HG03575 (cell line): ENCODE results near the gene COL25A1.

ENCODE experiments used
- ATAC-seq: cut with Tn5 transposase; IDR thresholded peaks from one replicate; pipeline ENCODE4 v1.9.1; 2021; ENCODE audit not compliant: unreplicated experiment, insufficient number of reproducible peaks, low FRiP score; ENCODE audit errors: extremely low read depth

COL25A1 gene

GRCh38 chr4:109183931-109184490, 118.4 kb downstream of the COL25A1 start:
- ATAC-seq: no peak

GRCh38 chr4:109182696-109183095, 119.8 kb downstream of the COL25A1 start:
- ATAC-seq: no peak

DNA sequence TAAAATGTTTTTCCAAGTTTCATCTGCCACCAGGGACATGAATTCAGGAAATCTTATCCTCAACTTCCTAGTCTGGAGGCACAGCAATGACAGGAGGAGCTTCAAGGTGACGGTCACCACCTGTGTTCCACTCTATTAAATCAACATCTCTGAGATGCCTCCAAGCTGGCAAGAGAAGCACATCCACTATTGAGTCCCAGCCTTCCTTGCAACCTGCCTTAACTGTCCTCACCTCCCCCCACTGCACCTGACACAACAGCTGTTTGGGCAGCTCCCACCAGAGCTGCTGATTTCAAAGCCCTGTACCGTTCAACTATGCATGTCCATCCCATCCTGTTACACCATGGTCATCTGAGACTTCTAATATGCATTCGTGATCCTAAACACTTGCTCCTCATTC, 123.4 kb downstream of the COL25A1 start:
- ATAC-seq: no peak

DNA sequence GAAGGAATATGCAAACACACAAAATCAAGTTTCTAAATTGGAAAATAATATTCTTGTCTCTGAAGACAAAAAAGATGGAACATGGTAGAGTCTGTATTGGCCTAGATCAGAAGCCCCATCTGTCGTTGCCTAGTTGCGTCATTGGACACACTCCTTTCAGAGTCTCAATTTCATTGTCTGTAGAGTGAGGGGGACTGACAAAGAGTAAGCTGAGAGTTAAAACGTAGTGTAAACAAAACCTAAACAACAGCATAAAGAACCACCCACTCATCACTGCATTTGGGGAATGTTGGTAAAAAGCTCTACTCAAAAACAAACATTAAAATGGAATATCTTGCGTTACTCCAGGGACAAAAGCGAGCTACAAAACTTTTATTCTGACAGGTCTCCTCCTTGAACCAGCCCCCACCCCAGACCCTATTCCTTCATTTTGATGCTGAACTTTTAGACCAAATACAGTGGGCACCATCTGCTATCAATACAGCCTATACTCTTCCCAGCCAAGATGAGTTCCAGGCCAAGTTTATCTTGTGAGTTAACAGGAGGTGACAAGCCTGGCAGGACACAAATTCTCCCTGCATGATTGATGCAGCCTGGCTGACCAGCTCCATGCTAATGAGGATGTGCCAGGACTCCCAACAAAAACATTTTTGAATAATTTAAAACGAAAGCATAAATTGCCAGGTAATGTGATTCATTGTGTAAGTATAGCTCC, 125.2 kb downstream of the COL25A1 start:
- ATAC-seq: no peak

- ATAC-seq: no peak
These were observed 128.1 kb downstream of the COL25A1 start for GRCh38 chr4:109174224-109174953.

- ATAC-seq: no peak
These were observed 130.2 kb downstream of the COL25A1 start for GRCh38 chr4:109172301-109172700.

- no peak for ATAC-seq
These were observed 131.4 kb downstream of the COL25A1 start for GRCh38 chr4:109171070-109171469.

- ATAC-seq: no peak
These were observed 133.3 kb downstream of the COL25A1 start for GRCh38 chr4:109169170-109169569.

DNA sequence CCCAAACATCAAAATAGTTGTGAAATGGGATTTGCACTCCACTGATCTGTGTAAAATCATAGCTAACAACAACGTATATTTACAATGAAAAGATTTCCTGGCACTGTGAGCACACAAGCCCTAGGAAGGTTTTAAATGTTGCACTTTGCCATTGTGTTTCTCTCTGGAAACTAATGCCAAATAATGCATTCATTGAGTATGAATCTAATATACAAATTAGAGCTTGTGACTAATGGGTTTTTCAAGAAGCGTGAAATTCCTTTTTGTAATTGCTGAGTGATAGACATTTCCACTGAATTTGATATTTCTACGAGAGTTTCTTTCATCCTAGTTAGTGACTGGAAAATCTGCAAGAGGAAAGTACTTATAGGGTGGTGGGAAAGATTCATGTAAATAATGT, 135.9 kb downstream of the COL25A1 start:
- ATAC-seq: no peak

DNA sequence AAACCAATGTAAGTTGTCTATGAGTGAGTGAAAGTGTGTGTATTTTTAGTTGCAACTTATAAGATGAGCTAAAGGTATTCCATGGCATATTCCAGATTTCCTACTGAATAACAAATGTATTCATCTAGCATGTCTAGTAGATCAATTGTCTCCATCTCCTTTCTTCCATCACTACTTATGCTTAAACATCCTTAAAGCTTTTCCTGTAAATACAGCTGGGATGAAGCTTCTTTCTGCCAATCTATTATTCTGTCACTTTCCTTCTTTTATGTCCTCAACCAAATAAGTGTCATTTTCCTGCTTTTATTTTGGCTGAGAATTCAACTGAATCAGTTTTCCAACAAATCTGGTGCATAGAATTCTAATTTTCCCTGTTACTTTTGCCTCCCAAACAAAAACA, 136.3 kb downstream of the COL25A1 start:
- no peak for ATAC-seq

DNA sequence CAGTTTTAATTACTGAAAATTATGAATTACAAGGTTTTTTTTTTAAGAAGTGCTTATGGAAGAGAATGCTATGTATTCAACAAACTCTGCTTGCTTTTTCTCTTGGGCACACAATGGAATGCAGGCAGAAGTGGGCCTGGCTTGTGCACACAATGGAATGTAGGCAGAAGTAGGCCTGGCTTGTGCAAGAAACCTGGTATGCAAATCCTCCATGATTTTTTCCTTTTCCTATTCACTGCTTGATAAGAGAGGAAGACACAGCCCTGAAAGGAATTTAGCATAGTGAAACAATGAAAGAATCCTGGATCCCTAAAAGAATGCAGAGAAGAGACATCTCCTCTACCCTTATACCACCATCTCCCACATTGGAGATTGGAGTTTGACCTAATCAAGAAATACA, 138.4 kb downstream of the COL25A1 start:
- ATAC-seq: no peak

DNA sequence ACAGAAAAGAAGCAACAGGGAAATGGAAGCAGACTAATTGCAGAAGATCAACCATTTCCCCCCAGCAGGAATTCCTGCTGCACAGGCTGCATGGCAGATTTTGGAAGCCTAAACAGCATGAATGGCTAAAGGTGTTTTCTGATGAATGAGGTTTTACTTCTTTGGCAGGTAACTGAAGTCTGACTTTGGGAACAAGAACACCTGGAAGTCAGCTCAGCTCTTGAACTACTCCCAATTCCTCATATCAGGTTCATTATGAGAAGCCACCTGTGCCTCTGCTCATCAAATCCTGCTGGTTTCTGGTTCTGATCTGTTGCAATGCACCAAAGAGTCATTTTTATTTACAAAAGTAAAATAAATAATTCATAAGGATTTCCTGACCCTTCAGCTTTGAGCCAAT, 139.0 kb downstream of the COL25A1 start:
- ATAC-seq: no peak

DNA sequence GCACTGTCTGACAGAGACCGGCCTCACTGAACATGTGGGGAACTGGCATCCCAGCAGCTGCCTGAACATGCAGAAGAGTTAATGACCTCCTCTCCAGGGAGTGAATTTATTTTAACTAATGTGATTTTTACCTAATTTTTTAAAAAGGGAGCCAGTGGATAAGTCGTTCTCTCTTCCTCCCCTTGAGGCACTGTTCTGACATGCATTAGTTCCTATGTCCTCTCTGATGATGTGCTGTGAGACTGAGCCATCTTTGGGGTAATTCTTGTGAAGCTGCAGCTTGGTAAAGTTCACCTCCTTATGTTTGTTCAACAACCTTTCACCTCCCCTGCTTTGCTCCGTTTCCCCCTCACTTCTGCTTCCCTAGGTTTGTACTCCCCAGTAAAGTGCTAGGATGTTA, 139.7 kb downstream of the COL25A1 start:
- ATAC-seq: no peak

GRCh38 chr4:109160494-109160893, 142.0 kb downstream of the COL25A1 start:
- ATAC-seq: no peak

GRCh38 chr4:109157696-109158095, 144.8 kb downstream of the COL25A1 start:
- no peak for ATAC-seq

GRCh38 chr4:109157205-109157604, 145.3 kb downstream of the COL25A1 start:
- no peak for ATAC-seq

GRCh38 chr4:109156356-109156755, 146.1 kb downstream of the COL25A1 start:
- no peak for ATAC-seq

GRCh38 chr4:109155682-109156283, 146.7 kb downstream of the COL25A1 start:
- no peak for ATAC-seq

- no peak for ATAC-seq
These were observed 147.4 kb downstream of the COL25A1 start for GRCh38 chr4:109155084-109155483.

DNA sequence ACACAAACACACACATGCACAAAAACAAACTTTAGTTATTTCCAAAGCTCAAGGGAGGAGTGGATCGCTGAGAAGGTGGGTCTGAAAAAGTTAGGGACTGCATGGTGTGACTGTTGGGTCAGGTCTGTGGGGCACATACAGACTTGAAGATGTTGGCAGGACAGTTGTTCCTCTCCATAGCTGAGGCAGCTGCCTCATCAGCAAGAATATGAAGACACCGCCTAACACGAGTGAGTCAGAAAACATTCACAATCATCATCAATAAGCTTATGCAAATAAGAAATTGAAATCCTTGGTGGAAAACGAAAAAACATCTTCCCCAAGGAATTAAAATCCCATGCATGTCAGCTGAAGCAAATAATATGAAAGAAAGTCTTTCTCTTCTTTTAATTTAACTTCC, 148.0 kb downstream of the COL25A1 start:
- no peak for ATAC-seq
